Measurements from ENCODE around the gene IL4R. TPM values are rescaled to one million over a fixed set of nuclear protein-coding genes. Genes with fewer than 3 reads are reported as not detected.
A peak's percentile ranks its signal among the peaks of the same experiment; 100 is the strongest.

The IL4R gene
- total RNA-seq, 1 donor from 2014 or later: 34.5 TPM

DNA sequence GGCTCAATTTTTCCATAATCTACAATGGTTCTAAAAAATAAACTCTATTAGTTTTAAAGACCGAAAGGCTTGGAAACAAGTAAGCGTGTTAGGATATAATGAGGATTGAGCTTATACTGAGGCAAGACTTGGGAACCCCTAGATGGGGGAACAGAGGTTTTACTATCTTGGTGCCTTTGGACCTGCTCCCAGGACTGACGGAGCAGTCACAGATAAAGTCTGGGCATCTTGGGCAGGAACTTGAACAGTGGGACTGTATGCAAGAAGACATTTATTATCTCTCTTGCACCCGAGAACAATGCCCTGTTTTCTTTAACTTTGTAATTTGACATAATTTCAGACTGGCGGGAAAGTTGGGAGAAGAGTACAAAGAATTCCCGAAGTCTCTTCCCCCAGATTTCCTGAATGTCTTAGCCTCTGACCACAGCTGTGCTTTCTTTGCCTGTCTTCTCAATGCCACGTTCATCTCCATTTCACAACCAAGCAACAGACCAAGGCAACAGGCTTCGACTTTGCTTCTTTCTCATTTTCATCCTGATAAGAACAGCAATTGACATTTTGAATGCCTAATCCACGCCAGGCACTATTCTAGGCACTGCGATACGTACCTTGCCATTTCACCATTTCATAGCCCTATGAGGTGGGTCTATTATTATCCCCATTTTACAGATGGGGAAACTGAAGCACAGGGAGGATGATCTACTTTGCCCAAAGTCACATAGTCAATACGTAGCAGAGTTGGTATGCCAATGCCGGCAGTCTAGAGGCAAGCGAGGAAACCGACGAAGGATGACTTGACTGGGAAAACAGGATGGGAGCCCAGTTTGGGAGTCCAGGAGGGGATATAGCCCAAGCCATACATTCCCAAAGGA, 3.0 kb upstream of the IL4R start:
- no peak overlapping the region for H3K27ac Mint-ChIP-seq (ENCODE audit: unreplicated experiment)
- H3K9me3 Mint-ChIP-seq (ENCODE audit: unreplicated experiment): peaks cover 3% of the 10 kb centered on the region
- H3K4me1 Mint-ChIP-seq (ENCODE audit: unreplicated experiment): peaks cover 19% of the 10 kb centered on the region
- no peak for TF ChIP-seq CTCF (IDR thresholded peaks at IDR 0.05)
- no peak for DNase-seq (ENCODE audit: extremely low spot score, unreplicated experiment)
- H3K27me3 Mint-ChIP-seq (ENCODE audit: unreplicated experiment): no peaks in the 10 kb centered on the region
- no peaks in the 10 kb centered on the region for H3K36me3 Mint-ChIP-seq (ENCODE audit: unreplicated experiment)
- no peak overlapping the region for H3K4me3 Mint-ChIP-seq (ENCODE audit: unreplicated experiment)

GRCh38 chr16:27311448-27311830, 2.3 kb upstream of the IL4R start:
- Mint-ChIP-seq H3K27me3 (ENCODE audit: unreplicated experiment) (no peaks in the 10 kb centered on the region), H3K27ac (ENCODE audit: unreplicated experiment) (no peak overlapping the region), H3K4me3 (ENCODE audit: unreplicated experiment) (no peak overlapping the region), H3K4me1 (ENCODE audit: unreplicated experiment) (peaks cover 25% of the 10 kb centered on the region), H3K36me3 (ENCODE audit: unreplicated experiment) (no peaks in the 10 kb centered on the region), H3K9me3 (ENCODE audit: unreplicated experiment) (peaks cover 3% of the 10 kb centered on the region)
- DNase-seq (ENCODE audit: extremely low spot score, unreplicated experiment): no peak
- TF ChIP-seq CTCF (IDR thresholded peaks at IDR 0.05): no peak

- no peak for TF ChIP-seq CTCF (IDR thresholded peaks at IDR 0.05)
- no peak overlapping the region for H3K4me3 Mint-ChIP-seq (ENCODE audit: unreplicated experiment)
- H3K27ac Mint-ChIP-seq (ENCODE audit: unreplicated experiment): no peak overlapping the region
Measured at GRCh38 chr16:27311897-27312303, 1.9 kb upstream of the IL4R start.

DNA sequence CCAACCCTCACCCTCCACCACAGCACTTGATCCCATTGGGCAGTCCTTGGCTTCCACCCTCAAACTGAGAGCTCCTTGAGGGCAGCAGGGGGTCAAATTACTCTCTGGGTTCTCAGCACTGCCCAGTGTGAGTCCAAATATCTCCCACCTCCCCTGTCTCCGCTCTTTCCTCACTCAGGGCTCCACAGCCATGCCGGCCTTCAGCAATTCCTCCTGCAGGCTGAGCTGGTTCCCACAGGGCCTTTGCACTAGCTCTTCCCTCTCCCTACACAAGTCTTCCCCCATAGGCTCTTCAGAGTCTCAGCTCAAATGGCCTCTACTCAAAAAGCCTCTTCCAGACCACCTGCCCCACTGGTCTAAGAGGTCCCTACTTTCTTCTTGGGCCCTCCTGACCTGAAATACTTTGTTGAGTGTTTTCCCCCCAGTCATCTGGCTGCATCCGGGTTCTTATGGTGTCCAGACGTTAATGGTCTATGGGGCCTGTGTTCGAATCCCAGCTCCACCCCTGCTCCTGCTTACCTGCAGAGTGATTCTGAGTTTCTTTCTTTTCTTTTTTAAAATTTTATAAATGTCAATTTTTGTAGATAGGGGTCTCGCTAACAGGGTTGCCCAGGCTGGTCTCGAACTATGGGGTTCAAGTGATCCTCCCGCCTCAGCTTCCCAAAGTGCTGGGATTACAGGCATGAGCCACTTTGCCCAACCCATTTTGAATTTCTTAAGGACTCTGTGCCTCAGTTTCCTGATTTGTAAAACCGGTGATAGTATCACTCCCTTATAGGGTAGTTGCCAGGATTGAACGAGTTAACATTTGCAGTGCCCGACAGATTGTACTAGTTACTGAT, 973 bp upstream of the IL4R start:
- Mint-ChIP-seq H3K4me3 (ENCODE audit: unreplicated experiment) (peak overlapping the region; percentile 85), H3K36me3 (ENCODE audit: unreplicated experiment) (no peaks in the 10 kb centered on the region), H3K27ac (ENCODE audit: unreplicated experiment) (peak overlapping the region; percentile 90), H3K4me1 (ENCODE audit: unreplicated experiment) (peaks cover 35% of the 10 kb centered on the region), H3K9me3 (ENCODE audit: unreplicated experiment) (peaks cover 3% of the 10 kb centered on the region), H3K27me3 (ENCODE audit: unreplicated experiment) (no peaks in the 10 kb centered on the region)
- no peak for DNase-seq (ENCODE audit: extremely low spot score, unreplicated experiment)
- TF ChIP-seq CTCF (IDR thresholded peaks at IDR 0.05): no peak

More at GRCh38 chr16:27311897-27312303, 1.9 kb upstream of the IL4R start:
- Mint-ChIP-seq H3K36me3 (ENCODE audit: unreplicated experiment) (no peaks in the 10 kb centered on the region), H3K27me3 (ENCODE audit: unreplicated experiment) (no peaks in the 10 kb centered on the region), H3K9me3 (ENCODE audit: unreplicated experiment) (peaks cover 3% of the 10 kb centered on the region), H3K4me1 (ENCODE audit: unreplicated experiment) (peaks cover 27% of the 10 kb centered on the region)
- DNase-seq (ENCODE audit: extremely low spot score, unreplicated experiment): no peak
